Measurements from ENCODE around the gene PARP12. TPM values are rescaled to one million over a fixed set of nuclear protein-coding genes. Genes with fewer than 3 reads are reported as not detected.

Gene PARP12
- total and polyA plus RNA-seq, 8 donors = 29.4 to 68.2 (median 33.5) TPM

- Histone ChIP-seq H3K27ac (no peak overlapping the region), H3K9me3 (no peaks in the 10 kb centered on the region), H3K4me3 (no peak overlapping the region), H3K4me1 (no peaks in the 10 kb centered on the region), H3K27me3 (no peaks in the 10 kb centered on the region), H3K36me3 (peaks cover 0 to 22% of the 10 kb centered on the region in 2 donors)
- DNase-seq = no peak
- intact Hi-C loops (cut with DNase I) = no loop called here
- TF ChIP-seq CTCF (IDR thresholded peaks at IDR 0.05) = no peak
- no peak for ATAC-seq
Observed at GRCh38 chr7:139991911-139992310, 70.8 kb downstream of the PARP12 start.

GRCh38 chr7:139991269-139991666 is 71.5 kb downstream of the PARP12 start:
- DNase-seq = no peak
- no peak for TF ChIP-seq CTCF (IDR thresholded peaks at IDR 0.05)
- no peak overlapping the region for H3K4me3 ChIP-seq
- intact Hi-C loops (cut with DNase I) = no loop called here
- no peaks in the 10 kb centered on the region for H3K9me3 ChIP-seq
- H3K4me1 ChIP-seq = no peaks in the 10 kb centered on the region
- no peak for ATAC-seq
- H3K27me3 ChIP-seq = no peaks in the 10 kb centered on the region
- peaks cover 0 to 22% of the 10 kb centered on the region in 2 donors for H3K36me3 ChIP-seq
- no peak overlapping the region for H3K27ac ChIP-seq

GRCh38 chr7:139990571-139991268 is 72.0 kb downstream of the PARP12 start:
- Histone ChIP-seq H3K4me1 (no peaks in the 10 kb centered on the region), H3K9me3 (no peaks in the 10 kb centered on the region), H3K27me3 (no peaks in the 10 kb centered on the region), H3K36me3 (peaks cover 0 to 22% of the 10 kb centered on the region in 2 donors), H3K27ac (no peak overlapping the region), H3K4me3 (no peak overlapping the region)
- ATAC-seq (no peak), DNase-seq (no peak)
- intact Hi-C loops (cut with DNase I) = no loop called here
- TF ChIP-seq CTCF (IDR thresholded peaks at IDR 0.05) = no peak

- no peak for DNase-seq
- no peak for TF ChIP-seq CTCF (IDR thresholded peaks at IDR 0.05)
- ATAC-seq = no peak
- Histone ChIP-seq H3K27ac (no peak overlapping the region), H3K36me3 (peaks cover 0 to 22% of the 10 kb centered on the region in 2 donors), H3K4me3 (no peak overlapping the region), H3K9me3 (no peaks in the 10 kb centered on the region), H3K27me3 (no peaks in the 10 kb centered on the region), H3K4me1 (no peaks in the 10 kb centered on the region)
- intact Hi-C loops (cut with DNase I) = no loop called here
Observed at GRCh38 chr7:139990142-139990535, 72.6 kb downstream of the PARP12 start.

- DNase-seq (no peak), ATAC-seq (no peak)
- Histone ChIP-seq H3K27ac (no peak overlapping the region), H3K36me3 (peaks cover 0 to 22% of the 10 kb centered on the region in 2 donors), H3K27me3 (no peaks in the 10 kb centered on the region), H3K4me3 (no peak overlapping the region), H3K9me3 (no peaks in the 10 kb centered on the region), H3K4me1 (no peaks in the 10 kb centered on the region)
- intact Hi-C loops (cut with DNase I) = no loop called here
- no peak for TF ChIP-seq CTCF (IDR thresholded peaks at IDR 0.05)
Observed at GRCh38 chr7:139989366-139990141, 73.2 kb downstream of the PARP12 start.
